Stimulated activated CD8-positive, alpha-beta memory T cell treated with anti-CD3 and anti-CD28 coated beads, Interleukin-7, amount 100 ng/mL, for 1 hour (primary cell): Measurements from ENCODE around the gene ZNF318.
"Not testable (repeated sequence)": the region's sequence is repeated elsewhere in the genome, so short reads cannot be mapped to it uniquely, and the experiment has no call there.

Experiments used
- DNase-seq, 2 donors: peaks; one replicate each; pipeline ENCODE4 v3.0.0-alpha.2; 2020; ENCODE audit warnings: low read depth in 2 of 2

ZNF318 gene

GRCh38 chr6:43389730-43390295 is 20.4 kb upstream of the ZNF318 start:
- no peak for DNase-seq

GRCh38 chr6:43386492-43386891 is 17.0 kb upstream of the ZNF318 start:
- DNase-seq: no peak

GRCh38 chr6:43383021-43383667 is 13.7 kb upstream of the ZNF318 start:
- no peak for DNase-seq

- DNase-seq: not testable (repeated sequence)
Observed at GRCh38 chr6:43380858-43381257, 11.4 kb upstream of the ZNF318 start.

- no peak for DNase-seq
Observed at GRCh38 chr6:43378631-43379030, 9.2 kb upstream of the ZNF318 start.

GRCh38 chr6:43377710-43378229 is 8.3 kb upstream of the ZNF318 start:
- DNase-seq: no peak

GRCh38 chr6:43376551-43376981 is 7.1 kb upstream of the ZNF318 start:
- DNase-seq: no peak

- no peak for DNase-seq
Observed at GRCh38 chr6:43375693-43376092, 6.2 kb upstream of the ZNF318 start.

- no peak for DNase-seq
Observed at GRCh38 chr6:43373252-43373875, 3.9 kb upstream of the ZNF318 start.

- not testable (repeated sequence) for DNase-seq
Observed at GRCh38 chr6:43370003-43370580, 645 bp upstream of the ZNF318 start.

- DNase-seq: no peak
Observed at GRCh38 chr6:43368259-43369160, 937 bp downstream of the ZNF318 start.

GRCh38 chr6:43367245-43367984 is 2.0 kb downstream of the ZNF318 start:
- no peak for DNase-seq

GRCh38 chr6:43361269-43361668 is 8.2 kb downstream of the ZNF318 start:
- no peak for DNase-seq

- no peak for DNase-seq
Observed at GRCh38 chr6:43359831-43360230, 9.6 kb downstream of the ZNF318 start.

GRCh38 chr6:43359381-43359780 is 10.1 kb downstream of the ZNF318 start:
- DNase-seq: no peak

- DNase-seq: no peak
Observed at GRCh38 chr6:43355862-43356590, 13.4 kb downstream of the ZNF318 start.

GRCh38 chr6:43351951-43352350 is 17.5 kb downstream of the ZNF318 start:
- DNase-seq: not testable (repeated sequence)

GRCh38 chr6:43347444-43347843 is 22.0 kb downstream of the ZNF318 start:
- DNase-seq: no peak

- no peak for DNase-seq
Observed at GRCh38 chr6:43347021-43347420, 22.4 kb downstream of the ZNF318 start.

- not testable (repeated sequence) for DNase-seq
Observed at GRCh38 chr6:43346243-43346642, 23.2 kb downstream of the ZNF318 start.
